LNCaP clone FGC (cell line): ENCODE data around the gene MEOX1.
A peak's percentile ranks its signal among the peaks of the same experiment; 100 is the strongest.
"Not testable (repeated sequence)": the region's sequence is repeated elsewhere in the genome, so short reads cannot be mapped to it uniquely, and the experiment has no call there.

Source experiments
- DNase-seq: peaks from one replicate; pipeline ENCODE4 v3.0.0-alpha.2; 2011; ENCODE audit warnings: low read depth
- H3K4me3 ChIP-seq: 2 replicates; pipeline ENCODE4 v1.5.1; 2011; ENCODE audit warnings: mild to moderate bottlenecking, low read depth, low read length, control low read depth
- TF ChIP-seq, protein P1 (sequence below): IDR thresholded peaks from 2 replicates; pipeline ENCODE4 v1.5.1; 2012; ENCODE audit warnings: mild to moderate bottlenecking; ENCODE audit not compliant: control insufficient read depth, insufficient read depth; ENCODE audit errors: extremely low read depth

MEOX1 gene

GRCh38 chr17:43694081-43694870 lies 32.6 kb upstream of the MEOX1 start:
- H3K4me3 ChIP-seq: no peak overlapping the region
- TF ChIP-seq, protein P1, sequence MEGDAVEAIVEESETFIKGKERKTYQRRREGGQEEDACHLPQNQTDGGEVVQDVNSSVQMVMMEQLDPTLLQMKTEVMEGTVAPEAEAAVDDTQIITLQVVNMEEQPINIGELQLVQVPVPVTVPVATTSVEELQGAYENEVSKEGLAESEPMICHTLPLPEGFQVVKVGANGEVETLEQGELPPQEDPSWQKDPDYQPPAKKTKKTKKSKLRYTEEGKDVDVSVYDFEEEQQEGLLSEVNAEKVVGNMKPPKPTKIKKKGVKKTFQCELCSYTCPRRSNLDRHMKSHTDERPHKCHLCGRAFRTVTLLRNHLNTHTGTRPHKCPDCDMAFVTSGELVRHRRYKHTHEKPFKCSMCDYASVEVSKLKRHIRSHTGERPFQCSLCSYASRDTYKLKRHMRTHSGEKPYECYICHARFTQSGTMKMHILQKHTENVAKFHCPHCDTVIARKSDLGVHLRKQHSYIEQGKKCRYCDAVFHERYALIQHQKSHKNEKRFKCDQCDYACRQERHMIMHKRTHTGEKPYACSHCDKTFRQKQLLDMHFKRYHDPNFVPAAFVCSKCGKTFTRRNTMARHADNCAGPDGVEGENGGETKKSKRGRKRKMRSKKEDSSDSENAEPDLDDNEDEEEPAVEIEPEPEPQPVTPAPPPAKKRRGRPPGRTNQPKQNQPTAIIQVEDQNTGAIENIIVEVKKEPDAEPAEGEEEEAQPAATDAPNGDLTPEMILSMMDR: peak; percentile 97
- DNase-seq: peak; percentile 52

DNA sequence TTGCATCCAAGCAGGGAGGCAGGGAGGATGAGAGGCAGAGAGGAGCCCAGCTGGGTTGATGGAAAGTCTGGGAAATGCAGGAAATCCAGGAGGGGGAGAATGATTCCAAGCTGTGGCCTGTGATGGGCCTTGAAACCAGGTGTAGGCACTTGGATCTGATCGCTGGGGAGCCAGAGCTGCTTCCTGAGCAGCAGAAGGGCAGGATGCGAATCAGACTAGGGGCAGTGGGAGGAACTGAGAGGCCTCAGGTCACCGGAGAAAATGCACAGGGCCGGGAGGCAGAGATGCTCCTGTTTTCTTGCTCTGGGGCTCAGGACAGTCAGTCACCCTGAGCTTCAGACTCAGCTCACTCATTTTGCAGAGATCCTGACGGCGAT lies 29.6 kb upstream of the MEOX1 start:
- DNase-seq: no peak
- TF ChIP-seq, protein P1: no peak
- H3K4me3 ChIP-seq: no peak overlapping the region

DNA sequence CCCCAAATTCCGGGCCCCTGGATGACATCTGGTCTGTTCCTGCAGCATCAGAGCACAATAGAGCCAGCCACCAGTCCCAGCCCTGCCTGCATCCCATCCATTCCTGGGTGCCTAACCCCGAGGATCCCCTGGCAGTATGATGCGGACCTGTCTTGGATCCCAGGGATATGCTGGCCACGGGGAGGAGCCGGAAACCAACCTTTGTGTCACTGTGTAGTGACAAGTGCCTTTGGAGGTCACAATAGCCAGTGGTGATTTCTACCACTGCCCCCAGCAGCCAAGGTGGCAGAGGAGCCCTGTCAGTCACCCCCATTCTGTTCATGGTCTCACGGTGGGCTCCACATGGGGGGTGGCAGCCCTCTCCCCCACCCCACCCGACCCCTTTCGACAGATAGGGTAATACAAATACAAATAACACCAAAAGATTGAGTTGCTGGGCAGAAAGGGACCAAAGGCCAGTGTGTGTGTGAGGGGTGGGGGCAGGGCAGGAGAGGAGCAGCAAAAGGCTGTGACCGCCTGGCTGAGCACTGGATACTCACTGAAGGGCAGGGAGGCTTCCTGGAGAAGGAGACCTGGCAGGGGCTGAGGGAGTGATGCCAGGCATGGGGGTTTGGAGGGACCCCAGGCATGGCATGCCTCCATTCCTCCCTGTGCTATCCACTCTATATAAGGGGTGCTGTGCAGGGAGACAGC lies 29.0 kb upstream of the MEOX1 start:
- no peak overlapping the region for H3K4me3 ChIP-seq
- no peak for DNase-seq
- TF ChIP-seq, protein P1: no peak

DNA sequence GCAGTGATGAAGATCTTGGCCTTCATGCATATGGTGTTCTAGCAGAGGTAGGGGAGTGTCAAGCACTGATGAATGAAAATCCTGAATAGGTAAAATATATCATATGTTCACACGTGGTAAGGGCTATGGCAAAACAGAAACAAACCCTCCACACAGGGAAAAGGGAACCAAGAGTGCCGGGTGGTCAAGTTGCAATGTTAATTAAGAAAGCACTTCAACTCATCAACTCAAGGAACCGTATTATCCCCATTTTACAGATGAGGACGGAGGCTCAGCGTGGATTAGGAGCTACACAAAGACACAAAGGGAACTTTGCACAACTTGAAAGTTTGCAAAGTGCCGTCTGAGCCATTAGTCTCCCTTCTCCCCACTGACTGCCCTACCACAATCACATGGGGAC lies 28.1 kb upstream of the MEOX1 start:
- TF ChIP-seq, protein P1: no peak

DNA sequence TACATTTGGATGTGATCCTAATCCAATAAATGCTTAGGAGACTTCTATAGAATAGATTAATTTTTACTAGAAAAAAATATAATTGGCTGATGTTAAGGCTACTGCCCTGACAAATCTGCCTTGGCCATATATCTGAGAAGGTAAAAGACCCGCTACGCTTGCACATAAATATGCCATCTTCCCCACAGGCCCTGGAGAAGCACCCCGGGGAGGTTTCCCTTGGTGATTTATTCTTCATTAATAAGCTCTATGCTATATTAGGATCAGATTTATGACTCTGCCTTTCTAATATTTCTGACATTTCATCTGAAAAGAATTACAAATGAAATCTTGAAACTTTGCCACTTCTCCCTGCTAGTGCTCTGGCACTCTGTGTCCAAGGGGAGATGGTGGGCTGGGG lies 27.4 kb upstream of the MEOX1 start:
- DNase-seq: no peak
- TF ChIP-seq, protein P1: no peak
- H3K4me3 ChIP-seq: no peak overlapping the region

More for the DNA sequence above, 28.1 kb upstream of the MEOX1 start:
- DNase-seq: no peak
- no peak overlapping the region for H3K4me3 ChIP-seq

- not testable (repeated sequence) for H3K4me3 ChIP-seq, DNase-seq
Measured at GRCh38 chr17:43686957-43687356, 25.2 kb upstream of the MEOX1 start.

GRCh38 chr17:43683928-43684653 lies 22.4 kb upstream of the MEOX1 start:
- TF ChIP-seq, protein P1: no peak
- H3K4me3 ChIP-seq: no peak overlapping the region
- no peak for DNase-seq
